Mucosa of rectum (tissue), 2 donors: Measurements from ENCODE around the gene KAT6B.

Source experiments
- H3K27ac ChIP-seq, 2 donors: one replicate each; pipeline ENCODE4 v1.7.0; 2013; ENCODE audit warnings: inconsistent platforms in 2 of 2, low read depth in 2 of 2, low read length in 2 of 2
- H3K27me3 ChIP-seq, 2 donors: one replicate each; pipeline ENCODE4 v1.7.0; 2013; ENCODE audit warnings: low read length in 2 of 2; ENCODE audit not compliant: control insufficient read depth in 2 of 2, insufficient read depth in 2 of 2
- H3K36me3 ChIP-seq, 2 donors: one replicate each; pipeline ENCODE4 v1.7.0; 2013; ENCODE audit warnings: low read length in 2 of 2; ENCODE audit not compliant: control insufficient read depth in 2 of 2, insufficient read depth in 2 of 2
- H3K4me1 ChIP-seq, 2 donors: one replicate each; pipeline ENCODE4 v1.7.0; 2013; ENCODE audit warnings: low read length in 2 of 2, mild to moderate bottlenecking in 1 of 2; ENCODE audit not compliant: control insufficient read depth in 2 of 2, insufficient read depth in 2 of 2
- H3K4me3 ChIP-seq, 2 donors: one replicate each; pipeline ENCODE4 v1.7.0; 2013; ENCODE audit warnings: low read length in 2 of 2
- H3K9ac ChIP-seq, 2 donors: one replicate each; pipeline ENCODE4 v1.7.0; 2013; ENCODE audit warnings: low read length in 2 of 2, low read depth in 1 of 2, mild to moderate bottlenecking in 1 of 2
- H3K9me3 ChIP-seq, 2 donors: one replicate each; pipeline ENCODE4 v1.7.0; 2013; ENCODE audit warnings: low read length in 2 of 2; ENCODE audit not compliant: control insufficient read depth in 2 of 2
- donor health status: healthy.
- donor health status: Normal muscosa, but diverticular disease.

Gene KAT6B

DNA sequence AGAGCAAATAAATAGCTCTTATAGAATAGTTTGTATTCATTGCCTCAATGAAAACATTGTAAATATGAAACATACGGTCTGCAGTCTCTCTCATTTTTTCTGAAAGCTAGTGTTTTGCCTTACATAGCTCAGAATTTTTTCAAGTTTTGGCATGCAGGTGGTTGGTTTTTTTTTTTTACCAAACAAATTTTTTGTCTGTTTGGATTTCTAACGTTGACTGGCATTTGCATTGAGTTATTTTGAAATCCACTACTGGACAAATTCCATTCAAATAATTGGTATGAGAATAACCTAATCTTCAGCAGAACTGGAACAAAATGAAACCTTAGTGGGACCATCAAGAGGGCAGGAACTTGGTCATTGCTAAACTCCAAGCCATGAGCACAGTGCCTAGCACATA is 177.5 kb downstream of the KAT6B start:
- no peak overlapping the region for H3K27ac ChIP-seq
- H3K4me1 ChIP-seq, result no peaks in the 10 kb centered on the region
- H3K27me3 ChIP-seq, result no peaks in the 10 kb centered on the region
- H3K4me3 ChIP-seq, result no peak overlapping the region
- H3K9ac ChIP-seq, result no peak overlapping the region
- H3K9me3 ChIP-seq, result no peaks in the 10 kb centered on the region
- peaks cover 0 to 7% of the 10 kb centered on the region in 2 donors for H3K36me3 ChIP-seq

DNA sequence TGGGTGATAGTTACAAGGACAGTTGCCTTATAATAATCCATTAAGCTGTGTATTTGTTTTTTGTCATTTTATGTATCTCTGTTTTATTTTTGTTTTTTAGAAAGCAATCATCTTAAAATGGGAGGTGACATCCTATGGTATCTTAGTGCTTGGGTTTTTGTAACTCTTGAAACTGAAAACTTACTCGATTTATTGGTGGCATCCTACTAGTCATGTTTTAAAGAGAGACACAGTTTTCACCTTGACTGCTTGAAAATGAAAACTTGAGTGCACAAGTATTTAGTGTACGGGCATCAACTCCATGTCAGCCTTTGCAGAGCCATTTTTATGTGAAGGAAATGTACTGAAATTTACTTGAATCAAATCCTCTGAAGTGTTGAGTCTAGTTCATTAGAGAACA is 181.2 kb downstream of the KAT6B start:
- H3K9ac ChIP-seq, result no peak overlapping the region
- no peak overlapping the region for H3K4me3 ChIP-seq
- H3K4me1 ChIP-seq, result no peaks in the 10 kb centered on the region
- no peak overlapping the region for H3K27ac ChIP-seq
- no peaks in the 10 kb centered on the region for H3K27me3 ChIP-seq
- H3K9me3 ChIP-seq, result no peaks in the 10 kb centered on the region
- H3K36me3 ChIP-seq, result no peaks in the 10 kb centered on the region

DNA sequence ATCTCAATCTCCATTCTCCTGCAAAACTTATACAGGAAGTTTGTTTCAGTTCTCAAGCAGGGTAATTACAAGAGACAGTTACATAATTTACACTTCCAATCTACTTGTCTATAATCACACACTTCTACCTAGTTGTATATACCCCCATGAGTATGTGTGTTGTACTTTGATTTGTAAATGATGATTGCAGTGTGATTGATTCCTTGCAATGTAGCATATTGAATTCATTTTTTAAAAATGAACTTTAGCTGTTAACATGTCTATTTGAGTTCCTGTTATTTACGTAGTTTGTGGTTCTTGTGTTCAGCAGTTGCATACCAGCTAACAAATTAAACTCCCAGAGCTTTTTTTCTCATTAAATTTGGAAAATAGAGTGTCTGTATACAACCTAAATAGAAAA is 182.6 kb downstream of the KAT6B start:
- Histone ChIP-seq H3K4me1 (peaks cover 0 to 3% of the 10 kb centered on the region in 2 donors), H3K9me3 (no peaks in the 10 kb centered on the region), H3K36me3 (no peaks in the 10 kb centered on the region), H3K4me3 (no peak overlapping the region), H3K27me3 (no peaks in the 10 kb centered on the region), H3K27ac (no peak overlapping the region), H3K9ac (no peak overlapping the region)

DNA sequence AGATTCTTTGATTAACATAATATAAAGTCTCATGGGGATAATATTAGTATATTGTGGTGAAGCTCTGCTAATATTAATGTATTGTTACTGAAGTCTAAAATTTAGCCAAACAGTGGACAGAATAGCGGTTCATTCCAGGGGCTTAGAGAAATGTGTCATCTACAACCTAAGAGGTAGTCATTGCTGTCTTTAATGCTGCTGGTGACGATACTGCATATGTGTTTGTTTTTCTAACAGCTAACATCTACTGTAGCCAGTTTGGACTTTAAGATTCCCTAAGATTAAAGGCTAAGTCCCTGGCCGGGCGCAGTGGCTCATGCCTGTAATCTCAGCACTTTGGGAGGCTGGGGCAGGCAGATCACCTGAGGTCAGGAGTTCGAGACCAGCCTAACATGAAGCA is 183.0 kb downstream of the KAT6B start:
- Histone ChIP-seq H3K4me3 (no peak overlapping the region), H3K27me3 (no peaks in the 10 kb centered on the region), H3K9ac (no peak overlapping the region), H3K27ac (no peak overlapping the region), H3K9me3 (no peaks in the 10 kb centered on the region), H3K36me3 (no peaks in the 10 kb centered on the region), H3K4me1 (peaks cover 0 to 3% of the 10 kb centered on the region in 2 donors)

DNA sequence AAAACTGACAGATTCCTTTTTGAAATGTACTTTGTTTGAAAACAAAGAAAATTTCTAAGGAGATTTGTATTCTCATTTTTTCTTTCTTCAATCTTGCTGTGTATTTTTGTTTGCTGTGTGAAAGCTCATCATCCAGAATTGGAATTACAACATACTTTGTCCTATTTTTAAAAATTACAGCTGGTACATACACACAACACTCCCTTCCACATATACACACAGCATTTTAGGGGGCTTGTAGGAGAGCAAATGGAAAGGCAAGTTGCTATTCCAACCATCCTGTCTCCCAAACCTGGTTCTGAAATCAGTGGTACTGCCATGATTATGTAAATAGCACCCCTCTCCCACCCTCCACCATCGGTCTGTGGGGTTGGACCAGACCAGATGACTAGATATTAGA is 184.0 kb downstream of the KAT6B start:
- no peak overlapping the region for H3K4me3 ChIP-seq
- H3K4me1 ChIP-seq, result peaks cover 0 to 3% of the 10 kb centered on the region in 2 donors
- H3K9me3 ChIP-seq, result no peaks in the 10 kb centered on the region
- H3K27ac ChIP-seq, result no peak overlapping the region
- H3K9ac ChIP-seq, result no peak overlapping the region
- H3K36me3 ChIP-seq, result no peaks in the 10 kb centered on the region
- H3K27me3 ChIP-seq, result no peaks in the 10 kb centered on the region

DNA sequence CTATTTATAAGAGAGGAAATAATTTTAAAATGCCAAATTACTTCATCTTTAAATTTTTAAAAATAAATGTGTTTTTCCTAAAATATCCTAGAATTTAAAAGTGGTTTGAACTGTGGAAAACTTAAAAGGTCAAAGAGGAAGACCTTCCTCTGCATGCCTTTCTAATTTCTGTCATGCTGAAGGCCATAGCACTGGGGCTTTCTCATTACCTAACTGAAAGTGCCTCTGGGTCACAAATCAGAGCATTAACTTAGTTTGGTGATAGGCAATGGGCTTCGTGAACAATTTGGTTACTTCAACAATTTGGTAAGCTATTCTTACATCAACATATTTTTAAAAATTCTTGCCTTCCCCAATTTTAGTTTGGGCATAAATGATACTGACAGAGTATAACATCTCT is 184.8 kb downstream of the KAT6B start:
- Histone ChIP-seq H3K9me3 (no peaks in the 10 kb centered on the region), H3K4me3 (no peak overlapping the region), H3K9ac (no peak overlapping the region), H3K4me1 (peaks cover 0 to 3% of the 10 kb centered on the region in 2 donors), H3K27ac (no peak overlapping the region), H3K36me3 (no peaks in the 10 kb centered on the region), H3K27me3 (no peaks in the 10 kb centered on the region)

DNA sequence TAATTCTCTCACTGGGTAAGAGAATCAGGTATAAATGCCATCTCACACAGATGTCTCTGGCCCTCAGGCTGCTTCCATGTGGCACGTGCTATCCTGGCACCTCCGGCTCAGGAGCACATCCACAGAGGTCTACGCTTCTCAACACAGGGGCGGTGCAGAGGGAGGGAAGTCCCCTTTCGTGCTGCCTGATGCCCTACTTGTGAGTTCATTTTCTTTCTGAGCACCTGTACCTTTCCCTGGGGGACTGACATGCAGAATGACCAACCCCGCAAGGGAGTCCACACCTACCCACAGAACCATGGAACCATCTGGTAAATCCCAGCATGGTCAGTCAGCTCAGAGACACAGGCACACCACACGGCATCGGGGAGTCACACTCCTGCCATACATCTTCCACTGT is 186.1 kb downstream of the KAT6B start:
- Histone ChIP-seq H3K27ac (no peak overlapping the region), H3K4me1 (peaks cover 0 to 3% of the 10 kb centered on the region in 2 donors), H3K27me3 (no peaks in the 10 kb centered on the region), H3K9me3 (no peaks in the 10 kb centered on the region), H3K4me3 (no peak overlapping the region), H3K9ac (no peak overlapping the region), H3K36me3 (no peaks in the 10 kb centered on the region)

DNA sequence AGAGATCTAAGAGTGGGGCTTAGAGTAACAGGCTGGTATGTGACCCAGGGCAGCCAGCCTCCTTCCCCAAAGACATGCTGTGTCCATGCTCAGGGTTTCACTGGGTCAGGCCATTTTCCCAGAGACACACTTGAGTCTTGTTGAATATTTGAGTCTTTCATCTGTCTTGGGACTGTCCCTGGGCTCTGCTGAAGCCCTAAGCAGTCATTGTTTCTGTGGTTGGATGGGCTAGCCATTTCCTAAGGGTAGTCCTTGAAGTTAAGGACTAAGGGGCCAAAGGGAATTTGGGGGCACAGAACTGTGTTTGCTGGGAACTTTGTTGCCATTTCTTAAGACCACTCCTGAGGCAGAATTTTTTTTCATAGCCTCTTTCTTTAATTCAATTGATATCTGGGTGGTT is 186.6 kb downstream of the KAT6B start:
- Histone ChIP-seq H3K4me3 (no peak overlapping the region), H3K9ac (no peak overlapping the region), H3K36me3 (no peaks in the 10 kb centered on the region), H3K27ac (no peak overlapping the region), H3K9me3 (no peaks in the 10 kb centered on the region), H3K27me3 (no peaks in the 10 kb centered on the region), H3K4me1 (peaks cover 0 to 3% of the 10 kb centered on the region in 2 donors)

DNA sequence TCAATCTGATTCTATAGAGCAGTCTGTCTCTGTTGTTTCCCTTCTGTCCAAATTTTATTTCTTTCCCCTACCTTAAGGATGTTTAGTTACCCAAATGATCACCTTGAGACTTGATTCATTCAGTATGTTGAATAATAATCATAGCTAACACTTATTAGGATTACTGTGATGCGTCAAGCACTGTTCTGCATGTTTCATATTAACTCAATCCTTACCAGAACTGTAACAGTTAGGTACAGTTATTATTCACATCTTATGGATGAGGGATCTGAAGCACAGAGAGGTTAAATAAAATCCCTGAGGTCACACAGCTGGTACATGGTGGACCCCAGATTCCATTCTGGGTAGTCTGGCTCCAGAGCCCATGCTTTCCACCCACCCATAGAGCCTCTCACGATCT is 187.1 kb downstream of the KAT6B start:
- Histone ChIP-seq H3K36me3 (peaks cover 0 to 3% of the 10 kb centered on the region in 2 donors), H3K4me3 (no peak overlapping the region), H3K27ac (no peak overlapping the region), H3K4me1 (peaks cover 0 to 3% of the 10 kb centered on the region in 2 donors), H3K9ac (no peak overlapping the region), H3K9me3 (no peaks in the 10 kb centered on the region), H3K27me3 (no peaks in the 10 kb centered on the region)

DNA sequence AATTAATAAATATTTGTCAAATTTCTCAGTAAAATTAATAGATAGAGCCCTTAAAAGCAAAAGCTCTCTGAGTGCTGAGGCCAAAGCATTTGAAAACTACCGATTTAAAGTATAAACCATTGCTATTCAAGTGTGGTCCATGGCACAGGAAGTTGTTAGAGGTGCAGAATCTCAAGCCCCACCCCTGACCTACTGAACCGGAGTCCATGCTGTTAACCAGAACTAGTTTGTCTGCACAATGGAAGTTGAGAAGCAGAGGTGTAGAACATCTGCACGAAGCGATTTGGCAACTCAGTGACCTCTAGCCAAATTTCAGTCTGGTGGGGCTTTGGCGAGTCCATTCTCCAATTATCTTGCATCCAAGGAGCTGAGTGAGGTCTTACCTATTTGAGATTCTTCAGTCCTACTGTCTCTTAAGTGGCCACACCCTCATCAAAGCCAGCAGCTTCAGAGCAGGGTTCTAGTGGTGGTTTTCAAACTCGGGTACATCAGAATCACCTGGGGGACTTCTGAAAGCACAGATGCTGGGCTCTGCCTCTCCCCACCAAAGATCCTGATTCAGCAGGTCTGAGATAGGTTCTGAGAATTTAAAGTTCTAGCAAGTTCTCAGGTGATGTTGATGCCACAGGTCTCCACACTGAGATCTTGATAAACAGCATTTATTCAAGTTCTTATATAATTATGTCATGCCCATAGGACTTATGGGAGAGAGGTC is 188.3 kb downstream of the KAT6B start:
- peaks cover 0 to 4% of the 10 kb centered on the region in 2 donors for H3K36me3 ChIP-seq
- H3K9me3 ChIP-seq, result no peaks in the 10 kb centered on the region
- H3K4me3 ChIP-seq, result no peak overlapping the region
- H3K27ac ChIP-seq, result no peak overlapping the region
- no peak overlapping the region for H3K9ac ChIP-seq
- H3K4me1 ChIP-seq, result peaks cover 0 to 3% of the 10 kb centered on the region in 2 donors
- H3K27me3 ChIP-seq, result no peaks in the 10 kb centered on the region
